ENCODE measurements around the gene ESYT2.

ESYT2 gene

DNA sequence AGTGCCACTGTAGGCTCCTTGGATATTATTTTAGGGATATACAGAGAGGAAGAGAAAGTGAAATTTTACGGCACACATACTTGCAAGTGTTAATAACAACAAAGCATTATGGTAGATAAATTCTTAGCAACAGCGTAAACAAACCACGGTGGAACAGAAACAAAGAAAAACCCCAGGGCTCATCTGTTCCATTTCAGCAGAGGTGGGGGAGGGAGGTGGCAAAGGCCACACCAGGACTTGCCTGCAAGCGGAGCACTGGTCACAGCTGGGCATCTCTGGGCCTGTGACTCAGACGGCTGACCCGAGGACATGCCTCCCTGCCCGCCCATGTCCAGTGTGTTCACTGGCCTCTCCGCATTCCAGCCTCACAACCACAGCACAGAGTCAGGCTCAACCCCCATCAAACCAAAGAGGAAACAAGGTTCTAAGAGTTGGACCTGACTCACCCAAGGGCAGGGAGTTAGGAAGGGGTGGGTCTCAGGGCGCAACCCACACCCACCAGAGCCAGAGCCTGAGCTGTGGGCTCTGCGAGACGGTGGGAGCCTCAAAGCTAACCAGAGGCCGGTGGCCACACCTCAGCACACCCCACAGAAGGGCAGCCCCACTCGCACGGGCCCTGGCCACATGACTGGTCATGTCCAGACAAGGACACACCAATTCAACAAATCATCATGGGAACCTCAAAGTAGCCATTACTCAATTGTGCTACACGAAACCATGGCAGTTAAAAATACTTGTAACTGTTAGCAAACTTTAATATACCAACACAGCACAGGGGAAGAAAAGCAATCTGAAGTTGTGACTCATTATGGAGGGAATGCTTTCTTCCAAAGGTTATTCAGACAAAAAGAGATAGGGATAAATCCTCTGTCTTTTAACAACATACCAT lies 10.7 kb downstream of the ESYT2 start:
- ChIA-PET POLR2A (interaction anchor here (0.7 to 1.3 kb wide), 3 partner anchors 9 to 35 kb away, joined by 3 to 4 read pairs (median 3); partner anchors contain the start of gene ESYT2), CTCF (interaction anchor here (1.0 to 2.7 kb wide), 5 partner anchors 8 to 37 kb away, joined by 3 to 8 read pairs (median 7); no protein-coding TSS in a partner anchor)
- peaks cover 35 to 89% (median 76%) of the 10 kb centered on the region in 4 experiments for H3K4me1 ChIP-seq (ENCODE audit: control extremely low read depth in 1 of 4, control insufficient read depth in 4 of 4, insufficient read depth in 4 of 4, low read length in 3 of 4)
- no peaks in the 10 kb centered on the region for H3K9me3 ChIP-seq (ENCODE audit: control extremely low read depth in 1 of 5, control insufficient read depth in 4 of 5, insufficient read depth in 2 of 5, low read depth in 1 of 5, low read length in 4 of 5)
- DNase-seq, result peak; percentile 85 to 95 (median 92)
- 31% methylated on average over 6 of the region's 15 CpGs for WGBS (ENCODE audit: insufficient coverage)
- no peaks in the 10 kb centered on the region for H3K27me3 ChIP-seq (replicated peaks in 2 of 5; ENCODE audit: control insufficient read depth in 4 of 5, insufficient read depth in 5 of 5, low read length in 4 of 5)
- peaks cover 0 to 15% (median 7%) of the 10 kb centered on the region in 4 experiments for H3K36me3 ChIP-seq (ENCODE audit: control insufficient read depth in 4 of 4, insufficient read depth in 4 of 4, low read length in 3 of 4)
- H3K27ac ChIP-seq (ENCODE audit: insufficient read depth in 1 of 2, low read depth in 1 of 2, low read length in 2 of 2, poor library complexity in 1 of 2, severe bottlenecking in 2 of 2), result peak overlapping the region; percentile 98 to 99
- peak overlapping the region in 5 of 7 experiments; percentile 4 to 61 (median 53) for H3K4me3 ChIP-seq (ENCODE audit: control insufficient read depth in 1 of 7, extremely low read depth in 1 of 7, insufficient read depth in 4 of 7, low read depth in 2 of 7, low read length in 6 of 7)

DNA sequence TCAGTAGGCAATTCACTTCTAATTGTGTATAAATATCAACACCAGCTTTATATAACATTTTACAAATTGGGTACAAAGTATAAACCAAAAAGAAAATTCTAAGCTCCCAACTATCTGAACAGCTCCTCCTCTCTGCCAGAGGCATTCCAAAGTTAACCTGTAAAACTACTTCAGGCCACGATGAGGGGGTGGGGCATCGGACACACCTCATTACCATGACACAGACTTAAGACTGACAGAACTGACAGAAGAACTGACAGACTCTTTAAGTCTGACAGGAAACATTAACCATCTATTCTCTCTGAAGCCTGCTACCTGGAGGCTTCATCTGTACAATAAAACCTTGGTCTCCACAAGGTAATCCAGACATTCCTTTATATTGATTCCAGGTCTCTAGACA lies 12.3 kb downstream of the ESYT2 start:
- WGBS (ENCODE audit: insufficient coverage), result 94% methylated on average over 2 of the region's 2 CpGs
- Histone ChIP-seq H3K9me3 (ENCODE audit: control extremely low read depth in 1 of 5, control insufficient read depth in 4 of 5, insufficient read depth in 2 of 5, low read depth in 1 of 5, low read length in 4 of 5) (no peaks in the 10 kb centered on the region), H3K4me1 (ENCODE audit: control extremely low read depth in 1 of 4, control insufficient read depth in 4 of 4, insufficient read depth in 4 of 4, low read length in 3 of 4) (peaks cover 38 to 91% (median 79%) of the 10 kb centered on the region in 4 experiments), H3K4me3 (ENCODE audit: control insufficient read depth in 1 of 7, extremely low read depth in 1 of 7, insufficient read depth in 4 of 7, low read depth in 2 of 7, low read length in 6 of 7) (peak overlapping the region in 1 of 7 experiments; percentile 61), H3K27ac (ENCODE audit: insufficient read depth in 1 of 2, low read depth in 1 of 2, low read length in 2 of 2, poor library complexity in 1 of 2, severe bottlenecking in 2 of 2) (peak overlapping the region; percentile 98 to 99), H3K36me3 (ENCODE audit: control insufficient read depth in 4 of 4, insufficient read depth in 4 of 4, low read length in 3 of 4) (peaks cover 0 to 16% (median 9%) of the 10 kb centered on the region in 4 experiments), H3K27me3 (replicated peaks in 2 of 5; ENCODE audit: control insufficient read depth in 4 of 5, insufficient read depth in 5 of 5, low read length in 4 of 5) (no peaks in the 10 kb centered on the region)
- ChIA-PET CTCF (interaction anchor here (1.2 to 2.0 kb wide), 2 partner anchors 10 to 30 kb away, joined by 3 to 6 read pairs; no protein-coding TSS in a partner anchor), POLR2A (interaction anchor here (0.9 kb wide), 1 partner anchor 13 kb away, joined by 3 read pairs; the partner anchor contains the start of gene ESYT2)
- no peak for DNase-seq

DNA sequence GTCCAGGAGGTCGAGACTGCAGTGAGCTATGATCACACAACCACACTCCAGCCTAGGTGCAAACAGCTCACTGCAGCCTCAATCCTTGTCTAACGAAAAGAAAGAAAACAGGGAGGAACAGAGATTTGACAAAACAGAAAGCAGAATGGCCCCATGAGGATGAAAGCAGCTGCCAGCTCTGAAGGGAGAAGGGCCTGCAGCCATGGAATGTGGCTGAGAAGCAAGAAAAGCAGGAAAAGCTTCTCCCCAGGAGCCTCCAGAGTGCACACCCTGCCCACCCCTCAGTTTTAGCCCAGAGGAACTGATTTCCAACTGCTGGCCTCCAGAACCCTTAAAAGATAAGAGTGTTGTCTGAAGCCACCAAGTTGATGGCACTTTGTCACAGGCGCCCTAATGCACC lies 13.0 kb downstream of the ESYT2 start:
- Histone ChIP-seq H3K9me3 (ENCODE audit: control extremely low read depth in 1 of 5, control insufficient read depth in 4 of 5, insufficient read depth in 2 of 5, low read depth in 1 of 5, low read length in 4 of 5) (no peaks in the 10 kb centered on the region), H3K36me3 (ENCODE audit: control insufficient read depth in 4 of 4, insufficient read depth in 4 of 4, low read length in 3 of 4) (peaks cover 0 to 16% (median 10%) of the 10 kb centered on the region in 4 experiments), H3K27me3 (replicated peaks in 2 of 5; ENCODE audit: control insufficient read depth in 4 of 5, insufficient read depth in 5 of 5, low read length in 4 of 5) (no peaks in the 10 kb centered on the region), H3K4me1 (ENCODE audit: control extremely low read depth in 1 of 4, control insufficient read depth in 4 of 4, insufficient read depth in 4 of 4, low read length in 3 of 4) (peaks cover 31 to 91% (median 79%) of the 10 kb centered on the region in 4 experiments), H3K27ac (ENCODE audit: insufficient read depth in 1 of 2, low read depth in 1 of 2, low read length in 2 of 2, poor library complexity in 1 of 2, severe bottlenecking in 2 of 2) (peak overlapping the region in 1 of 2 experiments; percentile 99), H3K4me3 (ENCODE audit: control insufficient read depth in 1 of 7, extremely low read depth in 1 of 7, insufficient read depth in 4 of 7, low read depth in 2 of 7, low read length in 6 of 7) (peak overlapping the region in 1 of 7 experiments; percentile 21)
- POLR2A ChIA-PET, result no interaction called here
- CTCF ChIA-PET, result interaction anchor here (0.7 to 2.1 kb wide), 5 partner anchors 8 to 37 kb away, joined by 3 to 12 read pairs (median 6); no protein-coding TSS in a partner anchor
- WGBS (ENCODE audit: insufficient coverage), result 100% methylated on average over 2 of the region's 3 CpGs
- no peak for DNase-seq

DNA sequence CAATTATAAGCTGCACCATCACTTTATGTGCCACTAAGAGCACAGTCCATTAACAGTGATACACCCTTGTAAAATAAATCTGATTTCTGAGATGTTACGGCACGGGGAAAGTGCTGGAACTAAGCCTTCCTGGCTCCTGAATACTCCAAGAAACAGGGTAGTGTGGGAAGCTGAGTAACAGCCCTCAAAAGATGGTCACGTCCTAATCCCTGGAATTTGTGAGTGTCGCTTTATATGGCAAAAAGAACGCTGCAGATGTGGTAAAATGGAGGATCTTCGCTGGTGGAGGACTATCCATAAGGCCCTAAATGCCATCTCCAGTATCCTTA lies 13.5 kb downstream of the ESYT2 start:
- Histone ChIP-seq H3K36me3 (ENCODE audit: control insufficient read depth in 4 of 4, insufficient read depth in 4 of 4, low read length in 3 of 4) (peaks cover 0 to 17% (median 10%) of the 10 kb centered on the region in 4 experiments), H3K9me3 (ENCODE audit: control extremely low read depth in 1 of 5, control insufficient read depth in 4 of 5, insufficient read depth in 2 of 5, low read depth in 1 of 5, low read length in 4 of 5) (no peaks in the 10 kb centered on the region), H3K27ac (ENCODE audit: insufficient read depth in 1 of 2, low read depth in 1 of 2, low read length in 2 of 2, poor library complexity in 1 of 2, severe bottlenecking in 2 of 2) (peak overlapping the region in 1 of 2 experiments; percentile 99), H3K4me1 (ENCODE audit: control extremely low read depth in 1 of 4, control insufficient read depth in 4 of 4, insufficient read depth in 4 of 4, low read length in 3 of 4) (peaks cover 26 to 90% (median 78%) of the 10 kb centered on the region in 4 experiments), H3K4me3 (ENCODE audit: control insufficient read depth in 1 of 7, extremely low read depth in 1 of 7, insufficient read depth in 4 of 7, low read depth in 2 of 7, low read length in 6 of 7) (no peak overlapping the region), H3K27me3 (replicated peaks in 2 of 5; ENCODE audit: control insufficient read depth in 4 of 5, insufficient read depth in 5 of 5, low read length in 4 of 5) (no peaks in the 10 kb centered on the region)
- POLR2A ChIA-PET, result no interaction called here
- WGBS (ENCODE audit: insufficient coverage), result 100% methylated on average over 4 of the region's 6 CpGs
- DNase-seq, result no peak
- CTCF ChIA-PET, result interaction anchor here (0.7 to 2.1 kb wide), 5 partner anchors 9 to 37 kb away, joined by 3 to 12 read pairs (median 6); no protein-coding TSS in a partner anchor

DNA sequence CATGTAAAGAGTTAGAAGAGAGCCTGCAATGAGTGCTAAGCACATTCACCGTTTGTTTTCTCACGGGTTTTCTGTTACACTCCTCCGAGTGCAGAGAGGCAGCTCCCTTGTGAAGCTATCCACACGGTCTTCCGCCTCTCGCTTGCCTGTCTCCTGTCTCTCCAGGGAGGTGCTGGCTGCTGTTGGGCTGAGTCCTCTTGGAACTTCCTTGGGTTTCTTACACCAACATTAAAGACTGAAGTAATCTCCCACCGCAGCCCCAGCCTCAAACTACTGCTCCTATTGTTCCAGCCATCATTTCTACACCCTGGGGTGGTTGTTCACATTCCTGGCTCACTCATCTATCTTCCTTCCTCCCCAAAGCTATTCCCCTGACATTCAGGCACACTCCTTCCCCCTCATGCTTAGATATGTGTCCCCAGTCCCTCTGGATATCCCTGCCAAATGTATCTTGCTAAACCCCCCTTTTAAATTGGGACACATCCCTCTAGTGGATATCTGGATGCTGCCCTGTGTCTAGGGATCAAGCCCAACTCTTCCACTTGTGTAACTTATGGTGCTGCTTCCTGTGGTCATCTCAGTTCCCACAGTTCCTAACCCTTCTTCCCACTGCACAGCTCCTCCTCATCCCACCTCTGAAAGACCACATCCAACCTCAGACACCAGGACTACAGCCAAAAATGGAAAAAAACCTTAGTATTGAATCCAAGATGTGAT lies 14.1 kb downstream of the ESYT2 start:
- Histone ChIP-seq H3K27me3 (replicated peaks in 2 of 5; ENCODE audit: control insufficient read depth in 4 of 5, insufficient read depth in 5 of 5, low read length in 4 of 5) (no peaks in the 10 kb centered on the region), H3K4me1 (ENCODE audit: control extremely low read depth in 1 of 4, control insufficient read depth in 4 of 4, insufficient read depth in 4 of 4, low read length in 3 of 4) (peaks cover 23 to 90% (median 78%) of the 10 kb centered on the region in 4 experiments), H3K4me3 (ENCODE audit: control insufficient read depth in 1 of 7, extremely low read depth in 1 of 7, insufficient read depth in 4 of 7, low read depth in 2 of 7, low read length in 6 of 7) (peak overlapping the region in 1 of 7 experiments; percentile 42), H3K36me3 (ENCODE audit: control insufficient read depth in 4 of 4, insufficient read depth in 4 of 4, low read length in 3 of 4) (peaks cover 0 to 22% (median 12%) of the 10 kb centered on the region in 4 experiments), H3K27ac (ENCODE audit: insufficient read depth in 1 of 2, low read depth in 1 of 2, low read length in 2 of 2, poor library complexity in 1 of 2, severe bottlenecking in 2 of 2) (peak overlapping the region in 1 of 2 experiments; percentile 44), H3K9me3 (ENCODE audit: control extremely low read depth in 1 of 5, control insufficient read depth in 4 of 5, insufficient read depth in 2 of 5, low read depth in 1 of 5, low read length in 4 of 5) (no peaks in the 10 kb centered on the region)
- WGBS (ENCODE audit: insufficient coverage), result 92% methylated on average over 7 of the region's 7 CpGs
- no peak for DNase-seq
- CTCF ChIA-PET, result interaction anchor here (1.0 to 2.1 kb wide), 6 partner anchors 7 to 32 kb away, joined by 3 to 12 read pairs (median 5); no protein-coding TSS in a partner anchor
- POLR2A ChIA-PET, result no interaction called here

DNA sequence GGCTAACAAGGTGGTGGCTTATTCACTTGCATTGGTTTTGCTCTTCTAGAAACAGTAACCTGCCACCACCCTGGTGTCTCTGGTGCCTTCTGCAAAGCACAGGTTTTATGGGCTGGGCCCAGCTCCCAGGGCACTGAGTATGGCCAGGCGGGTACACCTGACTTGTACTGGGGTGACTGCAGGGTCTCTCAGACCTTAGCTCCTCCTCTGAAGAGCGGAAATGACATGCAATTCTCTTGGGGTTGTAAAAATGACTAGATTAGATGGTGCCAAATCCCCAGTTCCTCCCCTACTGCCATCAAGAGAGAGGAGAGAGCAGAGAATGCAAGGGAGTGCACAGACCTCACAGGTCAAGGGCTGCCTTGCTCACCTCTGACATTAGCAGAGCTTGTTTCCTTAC lies 14.7 kb downstream of the ESYT2 start:
- Histone ChIP-seq H3K4me3 (ENCODE audit: control insufficient read depth in 1 of 7, extremely low read depth in 1 of 7, insufficient read depth in 4 of 7, low read depth in 2 of 7, low read length in 6 of 7) (peak overlapping the region in 1 of 7 experiments; percentile 42), H3K27ac (ENCODE audit: insufficient read depth in 1 of 2, low read depth in 1 of 2, low read length in 2 of 2, poor library complexity in 1 of 2, severe bottlenecking in 2 of 2) (peak overlapping the region in 1 of 2 experiments; percentile 44), H3K36me3 (ENCODE audit: control insufficient read depth in 4 of 4, insufficient read depth in 4 of 4, low read length in 3 of 4) (peaks cover 0 to 25% (median 14%) of the 10 kb centered on the region in 4 experiments), H3K9me3 (ENCODE audit: control extremely low read depth in 1 of 5, control insufficient read depth in 4 of 5, insufficient read depth in 2 of 5, low read depth in 1 of 5, low read length in 4 of 5) (no peaks in the 10 kb centered on the region), H3K4me1 (ENCODE audit: control extremely low read depth in 1 of 4, control insufficient read depth in 4 of 4, insufficient read depth in 4 of 4, low read length in 3 of 4) (peaks cover 24 to 90% (median 76%) of the 10 kb centered on the region in 4 experiments), H3K27me3 (replicated peaks in 2 of 5; ENCODE audit: control insufficient read depth in 4 of 5, insufficient read depth in 5 of 5, low read length in 4 of 5) (no peaks in the 10 kb centered on the region)
- POLR2A ChIA-PET, result no interaction called here
- CTCF ChIA-PET, result interaction anchor here (1.0 to 2.1 kb wide), 4 partner anchors 8 to 33 kb away, joined by 3 to 12 read pairs (median 4); no protein-coding TSS in a partner anchor
- WGBS (ENCODE audit: insufficient coverage), result 80% methylated on average over 1 of the region's 2 CpGs
- DNase-seq, result no peak
